ENCODE results near the gene COL18A1.

DNA sequence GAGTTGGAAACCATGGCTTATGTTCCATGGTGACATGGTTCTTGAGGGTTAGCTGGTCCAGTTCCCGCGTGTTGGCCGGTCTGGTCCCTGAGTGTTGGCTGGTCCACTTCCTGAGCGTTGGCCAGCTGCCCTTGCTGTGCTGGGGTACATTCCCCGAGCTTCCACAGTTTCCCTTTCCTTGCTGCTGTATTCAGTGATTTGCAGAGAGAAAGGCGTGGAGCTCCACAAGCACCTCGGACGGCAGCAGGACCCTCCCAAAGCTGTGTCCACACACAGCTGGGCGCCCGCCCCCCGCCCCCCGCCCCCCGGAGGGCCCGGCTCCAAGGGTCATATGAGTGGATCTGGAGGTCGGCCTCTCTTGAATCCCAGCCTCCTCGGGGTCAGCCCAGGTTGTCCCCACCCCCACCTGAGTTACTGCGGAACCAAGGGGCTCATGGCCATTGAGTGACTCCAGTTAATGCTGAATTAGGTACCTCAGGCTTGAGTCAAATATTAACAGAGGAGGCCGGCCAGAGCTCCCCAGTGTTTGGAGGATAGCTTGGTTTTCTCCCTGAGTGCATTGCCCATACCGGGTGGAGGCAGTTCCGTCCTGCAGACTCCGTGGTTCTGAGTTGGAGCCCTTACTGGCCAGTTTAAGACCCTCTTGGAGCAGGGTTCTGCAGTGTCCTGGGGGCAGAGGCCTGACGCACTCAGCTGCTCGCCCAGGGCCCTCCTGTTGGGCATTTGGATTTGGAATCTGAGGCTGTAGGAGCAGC lies 18.4 kb downstream of the COL18A1 start:
- TF ChIP-seq, protein P1, sequence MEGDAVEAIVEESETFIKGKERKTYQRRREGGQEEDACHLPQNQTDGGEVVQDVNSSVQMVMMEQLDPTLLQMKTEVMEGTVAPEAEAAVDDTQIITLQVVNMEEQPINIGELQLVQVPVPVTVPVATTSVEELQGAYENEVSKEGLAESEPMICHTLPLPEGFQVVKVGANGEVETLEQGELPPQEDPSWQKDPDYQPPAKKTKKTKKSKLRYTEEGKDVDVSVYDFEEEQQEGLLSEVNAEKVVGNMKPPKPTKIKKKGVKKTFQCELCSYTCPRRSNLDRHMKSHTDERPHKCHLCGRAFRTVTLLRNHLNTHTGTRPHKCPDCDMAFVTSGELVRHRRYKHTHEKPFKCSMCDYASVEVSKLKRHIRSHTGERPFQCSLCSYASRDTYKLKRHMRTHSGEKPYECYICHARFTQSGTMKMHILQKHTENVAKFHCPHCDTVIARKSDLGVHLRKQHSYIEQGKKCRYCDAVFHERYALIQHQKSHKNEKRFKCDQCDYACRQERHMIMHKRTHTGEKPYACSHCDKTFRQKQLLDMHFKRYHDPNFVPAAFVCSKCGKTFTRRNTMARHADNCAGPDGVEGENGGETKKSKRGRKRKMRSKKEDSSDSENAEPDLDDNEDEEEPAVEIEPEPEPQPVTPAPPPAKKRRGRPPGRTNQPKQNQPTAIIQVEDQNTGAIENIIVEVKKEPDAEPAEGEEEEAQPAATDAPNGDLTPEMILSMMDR (conservative IDR thresholded peaks at IDR 0.05; ENCODE audit: low read length), result no peak
- no peak for TF ChIP-seq EZH2phosphoT487 (IDR thresholded peaks at IDR 0.05; ENCODE audit: borderline replicate concordance)

All from Loucy (cell line).